Liver (tissue), 9 donors: ENCODE results near the gene TMEM222. TPM values are rescaled to one million over a fixed set of nuclear protein-coding genes. Genes with fewer than 3 reads are reported as not detected.

Experiments used
- DNase-seq: peaks from one replicate; pipeline ENCODE4 v3.0.0-alpha.2; 2017; ENCODE audit warnings: low spot score
- H3K27ac ChIP-seq, 2 donors: one replicate each; pipeline ENCODE4 v1.7.0; 2013; ENCODE audit warnings: inconsistent platforms in 2 of 2, low read length in 2 of 2, control low read depth in 1 of 2, low read depth in 1 of 2, mild to moderate bottlenecking in 1 of 2
- H3K27me3 ChIP-seq, 4 donors: one replicate each; pipeline versions ENCODE4 v1.6.1 to v1.7.0; 2013; ENCODE audit warnings: low read length in 3 of 4, inconsistent platforms in 1 of 4, mild to moderate bottlenecking in 1 of 4, moderate library complexity in 1 of 4; ENCODE audit not compliant: control insufficient read depth in 4 of 4, insufficient read depth in 4 of 4
- H3K36me3 ChIP-seq, 4 donors: one replicate each; pipeline versions ENCODE4 v1.6.1 to v1.7.0; 2013; ENCODE audit warnings: low read length in 3 of 4, mild to moderate bottlenecking in 3 of 4, low read depth in 1 of 4, moderate library complexity in 1 of 4; ENCODE audit not compliant: control insufficient read depth in 4 of 4, insufficient read depth in 3 of 4
- H3K4me1 ChIP-seq, 4 donors: one replicate each; pipeline versions ENCODE4 v1.6.1 to v1.7.0; 2013; ENCODE audit warnings: low read length in 3 of 4, mild to moderate bottlenecking in 3 of 4, moderate library complexity in 1 of 4; ENCODE audit not compliant: control insufficient read depth in 4 of 4, insufficient read depth in 4 of 4
- H3K4me3 ChIP-seq, 3 donors: one replicate each; pipeline versions ENCODE4 v1.6.1 to v1.7.0; 2013; ENCODE audit warnings: low read length in 3 of 3, control low read depth in 1 of 3, low read depth in 1 of 3, mild to moderate bottlenecking in 1 of 3
- H3K9ac ChIP-seq, 2 donors: one replicate each; pipeline ENCODE4 v1.7.0; 2013; ENCODE audit warnings: low read length in 2 of 2, mild to moderate bottlenecking in 2 of 2, moderate library complexity in 2 of 2, control low read depth in 1 of 2, low read depth in 1 of 2
- H3K9me3 ChIP-seq, 4 donors: one replicate each; pipeline versions ENCODE4 v1.6.1 to v1.7.0; 2013; ENCODE audit warnings: low read length in 3 of 4; ENCODE audit not compliant: control insufficient read depth in 4 of 4
- EGR1 ChIP-seq, 2 donors: IDR thresholded peaks; 2 replicates each; pipeline ENCODE4 v1.6.1; 2016 to 2018; ENCODE audit warnings: antibody characterized with exemption in 2 of 2, low read depth in 2 of 2
- FOXA1 ChIP-seq: IDR thresholded peaks from 2 replicates; pipeline ENCODE4 v1.6.1; 2016; ENCODE audit warnings: antibody characterized with exemption
- FOXA2 ChIP-seq: IDR thresholded peaks from 2 replicates; pipeline ENCODE4 v1.6.1; 2016; ENCODE audit warnings: antibody characterized with exemption
- GABPA ChIP-seq, 2 donors: IDR thresholded peaks in 1 of 2; conservative IDR thresholded peaks in 1 of 2; 2 replicates each; pipeline ENCODE4 v1.6.1; 2016; ENCODE audit warnings: antibody characterized with exemption in 2 of 2, mild to moderate bottlenecking in 1 of 2, moderate library complexity in 1 of 2
- HNF4A ChIP-seq, 2 donors: conservative IDR thresholded peaks; 2 replicates each; pipeline ENCODE4 v1.6.1; 2016; ENCODE audit warnings: antibody characterized with exemption in 2 of 2, mild to moderate bottlenecking in 2 of 2
- JUND ChIP-seq, 2 donors: IDR thresholded peaks; 2 replicates each; pipeline ENCODE4 v1.6.1; 2016; ENCODE audit warnings: antibody characterized with exemption in 2 of 2
- NR2F2 ChIP-seq: IDR thresholded peaks from 2 replicates; pipeline ENCODE4 v1.6.1; 2016; ENCODE audit warnings: antibody characterized with exemption
- RXRA ChIP-seq, 2 donors: IDR thresholded peaks; 2 replicates each; pipeline ENCODE4 v1.6.1; 2017 to 2018; ENCODE audit warnings: antibody characterized with exemption in 2 of 2, mild to moderate bottlenecking in 1 of 2
- TAF1 ChIP-seq: conservative IDR thresholded peaks from 2 replicates; pipeline ENCODE4 v1.6.1; 2016; ENCODE audit warnings: antibody characterized with exemption, mild to moderate bottlenecking
- YY1 ChIP-seq: IDR thresholded peaks from 2 replicates; pipeline ENCODE4 v1.6.1; 2016; ENCODE audit warnings: antibody characterized with exemption, mild to moderate bottlenecking
- WGBS: extraction: QIAGEN DNeasy Blood & Tissue Kit; methylation state at CpG from one replicate; pipeline ENCODE4 v1.1.7; 2013; 5-methylcytosine and 5-hydroxymethylcytosine counted together
- polyA plus RNA-seq, 2 donors: library from polyadenylated mRNA; stranded (reverse) in 1 of 2; unstranded in 1 of 2; fragments of 200-250 nt in 1 of 2; fragments of >200 nt in 1 of 2; fragmentation: Nextera tagmentation in 1 of 2; extraction: Ambion mirVana in 1 of 2; gene quantifications; one replicate each; pipeline versions ENCODE4 v1.2.1 to v1.2.3, GENCODE V29; 2013 to 2015
- total RNA-seq, 2 donors: library from RNA; depleted of rRNA; stranded (reverse); fragments of >200 nt; gene quantifications; one replicate each; pipeline ENCODE4 v1.2.3, GENCODE V29; 2014
- TF ChIP-seq, protein P1 (sequence below): IDR thresholded peaks from 2 replicates; pipeline ENCODE4 v1.6.1; 2016; ENCODE audit warnings: antibody characterized with exemption, mild to moderate bottlenecking
- TF ChIP-seq, protein P2 (sequence below): IDR thresholded peaks from 2 replicates; pipeline ENCODE4 v1.6.1; 2016; ENCODE audit warnings: antibody characterized with exemption
- TF ChIP-seq, protein P3 (sequence below): fragments of 150-350 bp; IDR thresholded peaks from 2 replicates; pipeline ENCODE4 v1.5.1; 2017; ENCODE audit warnings: improper control_type of control experiment, low read depth, low read length; ENCODE audit not compliant: missing input control
- TF ChIP-seq, protein P4 (sequence below): IDR thresholded peaks from 2 replicates; pipeline ENCODE4 v1.6.1; 2016; ENCODE audit warnings: antibody characterized with exemption
- donor health status: healthy.
- donor health status: healthy.
- donor health status: healthy.
- donor health status: healthy.
- donor health status: healthy.

The TMEM222 gene
- total and polyA plus RNA-seq, 4 donors, result 14.7 to 32.9 (median 21.8) TPM

DNA sequence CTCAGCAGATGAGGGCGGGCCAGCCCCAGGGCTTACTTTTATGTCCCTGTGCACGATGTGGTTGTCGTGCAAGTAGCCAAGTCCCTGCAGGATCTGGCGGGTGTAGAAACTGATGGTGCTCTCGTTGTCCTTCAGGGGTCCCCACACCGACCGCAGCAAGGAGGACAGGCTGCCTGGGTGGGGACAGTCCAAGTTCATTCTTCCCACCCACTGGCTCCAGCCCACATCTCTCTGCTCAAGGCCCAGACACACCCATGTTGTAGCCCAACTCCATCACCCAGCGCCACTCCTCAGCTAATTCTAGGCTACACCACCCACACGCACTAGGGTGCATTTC is 37.8 kb downstream of the TMEM222 start (continued):
- TF ChIP-seq, protein P1, sequence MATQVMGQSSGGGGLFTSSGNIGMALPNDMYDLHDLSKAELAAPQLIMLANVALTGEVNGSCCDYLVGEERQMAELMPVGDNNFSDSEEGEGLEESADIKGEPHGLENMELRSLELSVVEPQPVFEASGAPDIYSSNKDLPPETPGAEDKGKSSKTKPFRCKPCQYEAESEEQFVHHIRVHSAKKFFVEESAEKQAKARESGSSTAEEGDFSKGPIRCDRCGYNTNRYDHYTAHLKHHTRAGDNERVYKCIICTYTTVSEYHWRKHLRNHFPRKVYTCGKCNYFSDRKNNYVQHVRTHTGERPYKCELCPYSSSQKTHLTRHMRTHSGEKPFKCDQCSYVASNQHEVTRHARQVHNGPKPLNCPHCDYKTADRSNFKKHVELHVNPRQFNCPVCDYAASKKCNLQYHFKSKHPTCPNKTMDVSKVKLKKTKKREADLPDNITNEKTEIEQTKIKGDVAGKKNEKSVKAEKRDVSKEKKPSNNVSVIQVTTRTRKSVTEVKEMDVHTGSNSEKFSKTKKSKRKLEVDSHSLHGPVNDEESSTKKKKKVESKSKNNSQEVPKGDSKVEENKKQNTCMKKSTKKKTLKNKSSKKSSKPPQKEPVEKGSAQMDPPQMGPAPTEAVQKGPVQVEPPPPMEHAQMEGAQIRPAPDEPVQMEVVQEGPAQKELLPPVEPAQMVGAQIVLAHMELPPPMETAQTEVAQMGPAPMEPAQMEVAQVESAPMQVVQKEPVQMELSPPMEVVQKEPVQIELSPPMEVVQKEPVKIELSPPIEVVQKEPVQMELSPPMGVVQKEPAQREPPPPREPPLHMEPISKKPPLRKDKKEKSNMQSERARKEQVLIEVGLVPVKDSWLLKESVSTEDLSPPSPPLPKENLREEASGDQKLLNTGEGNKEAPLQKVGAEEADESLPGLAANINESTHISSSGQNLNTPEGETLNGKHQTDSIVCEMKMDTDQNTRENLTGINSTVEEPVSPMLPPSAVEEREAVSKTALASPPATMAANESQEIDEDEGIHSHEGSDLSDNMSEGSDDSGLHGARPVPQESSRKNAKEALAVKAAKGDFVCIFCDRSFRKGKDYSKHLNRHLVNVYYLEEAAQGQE, result no peak

DNA sequence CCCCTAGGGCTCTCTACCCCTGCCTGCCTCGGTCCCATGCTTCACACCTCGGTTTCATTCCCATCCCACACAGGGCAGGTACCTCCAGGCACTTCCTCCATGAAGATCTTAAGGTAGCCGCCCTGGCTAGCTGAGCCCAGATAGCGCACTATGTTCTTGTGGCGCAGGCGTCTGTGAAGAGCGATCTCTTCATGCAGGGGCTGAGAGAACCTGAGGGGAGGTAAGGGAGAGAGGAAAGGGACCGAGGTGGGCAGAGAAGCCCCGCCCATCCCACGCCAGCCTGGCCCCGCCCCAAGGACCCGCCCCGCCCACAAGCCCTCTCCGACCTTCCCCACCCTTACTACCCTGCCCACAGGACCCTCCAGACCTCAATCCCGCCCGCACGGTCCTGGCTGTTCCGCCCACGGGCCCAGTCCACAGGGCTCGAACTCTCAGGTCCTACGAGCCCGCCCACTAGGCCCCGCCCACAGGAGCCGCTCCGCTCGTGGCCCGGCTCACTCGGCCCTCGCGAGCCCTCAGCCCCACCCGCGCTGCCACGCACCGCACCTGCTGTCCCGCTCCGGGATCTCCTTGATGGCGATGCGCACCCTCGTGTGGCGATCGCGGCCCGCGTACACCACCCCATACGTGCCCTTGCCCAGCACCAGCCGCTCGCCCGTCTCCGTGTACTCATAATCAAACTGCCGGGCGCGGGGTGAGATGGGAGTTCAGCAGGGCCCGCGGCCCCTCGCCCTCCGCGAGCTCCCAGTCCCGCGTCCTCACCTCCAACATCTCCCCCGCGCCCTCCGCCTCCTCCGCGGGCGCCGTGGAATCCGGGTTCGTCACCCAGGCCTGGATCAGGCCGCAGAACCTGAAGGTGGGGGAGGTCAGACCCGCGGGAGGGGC is 38.4 kb downstream of the TMEM222 start:
- DNase-seq, result no peak
- TF ChIP-seq TAF1 (no peak), EGR1 (IDR thresholded peaks at IDR 0.05; ENCODE audit: low read depth in 2 of 2) (no peak), JUND (IDR thresholded peaks at IDR 0.05) (no peak), HNF4A (conservative IDR thresholded peaks at IDR 0.05) (no peak), FOXA2 (no peak), NR2F2 (no peak), FOXA1 (no peak), RXRA (IDR thresholded peaks at IDR 0.05) (no peak), GABPA (IDR thresholded peaks at IDR 0.05 in 1 of 2, conservative IDR thresholded peaks at IDR 0.05 in 1 of 2) (no peak), YY1 (no peak)
- TF ChIP-seq, protein P2, sequence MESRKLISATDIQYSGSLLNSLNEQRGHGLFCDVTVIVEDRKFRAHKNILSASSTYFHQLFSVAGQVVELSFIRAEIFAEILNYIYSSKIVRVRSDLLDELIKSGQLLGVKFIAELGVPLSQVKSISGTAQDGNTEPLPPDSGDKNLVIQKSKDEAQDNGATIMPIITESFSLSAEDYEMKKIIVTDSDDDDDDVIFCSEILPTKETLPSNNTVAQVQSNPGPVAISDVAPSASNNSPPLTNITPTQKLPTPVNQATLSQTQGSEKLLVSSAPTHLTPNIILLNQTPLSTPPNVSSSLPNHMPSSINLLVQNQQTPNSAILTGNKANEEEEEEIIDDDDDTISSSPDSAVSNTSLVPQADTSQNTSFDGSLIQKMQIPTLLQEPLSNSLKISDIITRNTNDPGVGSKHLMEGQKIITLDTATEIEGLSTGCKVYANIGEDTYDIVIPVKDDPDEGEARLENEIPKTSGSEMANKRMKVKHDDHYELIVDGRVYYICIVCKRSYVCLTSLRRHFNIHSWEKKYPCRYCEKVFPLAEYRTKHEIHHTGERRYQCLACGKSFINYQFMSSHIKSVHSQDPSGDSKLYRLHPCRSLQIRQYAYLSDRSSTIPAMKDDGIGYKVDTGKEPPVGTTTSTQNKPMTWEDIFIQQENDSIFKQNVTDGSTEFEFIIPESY, result no peak
- TF ChIP-seq, protein P1, result no peak
- TF ChIP-seq, protein P3, sequence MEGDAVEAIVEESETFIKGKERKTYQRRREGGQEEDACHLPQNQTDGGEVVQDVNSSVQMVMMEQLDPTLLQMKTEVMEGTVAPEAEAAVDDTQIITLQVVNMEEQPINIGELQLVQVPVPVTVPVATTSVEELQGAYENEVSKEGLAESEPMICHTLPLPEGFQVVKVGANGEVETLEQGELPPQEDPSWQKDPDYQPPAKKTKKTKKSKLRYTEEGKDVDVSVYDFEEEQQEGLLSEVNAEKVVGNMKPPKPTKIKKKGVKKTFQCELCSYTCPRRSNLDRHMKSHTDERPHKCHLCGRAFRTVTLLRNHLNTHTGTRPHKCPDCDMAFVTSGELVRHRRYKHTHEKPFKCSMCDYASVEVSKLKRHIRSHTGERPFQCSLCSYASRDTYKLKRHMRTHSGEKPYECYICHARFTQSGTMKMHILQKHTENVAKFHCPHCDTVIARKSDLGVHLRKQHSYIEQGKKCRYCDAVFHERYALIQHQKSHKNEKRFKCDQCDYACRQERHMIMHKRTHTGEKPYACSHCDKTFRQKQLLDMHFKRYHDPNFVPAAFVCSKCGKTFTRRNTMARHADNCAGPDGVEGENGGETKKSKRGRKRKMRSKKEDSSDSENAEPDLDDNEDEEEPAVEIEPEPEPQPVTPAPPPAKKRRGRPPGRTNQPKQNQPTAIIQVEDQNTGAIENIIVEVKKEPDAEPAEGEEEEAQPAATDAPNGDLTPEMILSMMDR, result no peak
- TF ChIP-seq, protein P4, sequence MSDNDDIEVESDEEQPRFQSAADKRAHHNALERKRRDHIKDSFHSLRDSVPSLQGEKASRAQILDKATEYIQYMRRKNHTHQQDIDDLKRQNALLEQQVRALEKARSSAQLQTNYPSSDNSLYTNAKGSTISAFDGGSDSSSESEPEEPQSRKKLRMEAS, result no peak
- H3K4me3 ChIP-seq, result peak overlapping the region in 1 of 3 donors; percentile 11
- no peaks in the 10 kb centered on the region for H3K36me3 ChIP-seq
- no peak overlapping the region for H3K9ac ChIP-seq
- H3K27ac ChIP-seq, result no peak overlapping the region
- H3K9me3 ChIP-seq, result no peaks in the 10 kb centered on the region
- H3K4me1 ChIP-seq, result peaks cover 0 to 18% (median 11%) of the 10 kb centered on the region in 4 donors
- 38% methylated on average over 71 of the region's 71 CpGs for WGBS
- no peaks in the 10 kb centered on the region for H3K27me3 ChIP-seq
